Left ventricle myocardium inferior (tissue), 1 donor: ENCODE data around the gene CLSTN2. TPM values are rescaled to one million over a fixed set of nuclear protein-coding genes. Genes with fewer than 3 reads are reported as not detected.

Source experiments
- DNase-seq: peaks from one replicate; pipeline ENCODE4 v3.0.0-alpha.2; 2020
- H3K27ac ChIP-seq: fragments of 200-600 bp; replicated peaks from 2 replicates; pipeline ENCODE4 v1.8.0; 2021
- H3K27me3 ChIP-seq: fragments of 200-600 bp; 2 replicates; pipeline ENCODE4 v1.8.0; 2021; ENCODE audit warnings: low read depth
- H3K36me3 ChIP-seq: fragments of 200-600 bp; 2 replicates; pipeline ENCODE4 v1.8.0; 2021
- H3K4me1 ChIP-seq: fragments of 200-600 bp; 2 replicates; pipeline ENCODE4 v1.8.0; 2021
- H3K4me3 ChIP-seq: fragments of 200-600 bp; 2 replicates; pipeline ENCODE4 v1.8.0; 2021; ENCODE audit warnings: mild to moderate bottlenecking, moderate library complexity
- H3K9me3 ChIP-seq: fragments of 200-600 bp; replicated peaks from 2 replicates; pipeline ENCODE4 v1.8.0; 2021
- intact Hi-C: fragments of 100-400 bp; cut with micrococcal nuclease; formaldehyde crosslinking; loops from one replicate; pipeline ENCODE4 v1.11.0; 2022
- total RNA-seq: library from RNA; stranded (reverse); fragmentation: NEBNext Ultra II Directional; extraction: Animal tissue kit (Norgen Biotek cat#: 25700); gene quantifications from one replicate; pipeline ENCODE4 v1.2.1, GENCODE V29; 2021
- TF ChIP-seq, protein P1 (sequence below): fragments of 200-600 bp; IDR thresholded peaks from 2 replicates; pipeline ENCODE4 v1.8.0; 2021; ENCODE audit warnings: antibody characterized with exemption, mild to moderate bottlenecking, borderline replicate concordance
- donor health status: DM: no; HTN: yes; CAD: no; lungs with severe emphysema.

The CLSTN2 gene
- total RNA-seq, 1 donor from 2014 or later, result 7.0 TPM

DNA sequence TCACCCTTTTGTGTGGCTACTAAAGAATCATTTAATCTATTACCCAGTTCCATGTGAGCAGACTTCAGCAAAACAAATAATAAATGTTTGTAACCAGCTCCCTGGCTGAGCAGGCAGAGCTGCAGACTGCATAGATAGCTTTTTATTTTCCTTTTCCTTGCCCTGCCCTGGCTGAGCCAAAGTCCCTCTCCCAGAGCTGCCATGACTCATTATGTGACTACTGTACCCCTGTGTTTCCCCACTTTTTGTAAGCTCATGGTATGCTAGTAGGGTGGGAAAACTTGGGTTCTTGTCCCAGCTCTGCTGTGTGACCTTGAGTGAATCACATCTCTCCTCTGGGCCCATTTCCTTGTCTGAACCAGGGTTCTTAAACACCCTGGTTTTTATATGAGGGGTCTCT, 127.5 kb downstream of the CLSTN2 start:
- no peak for DNase-seq
- Histone ChIP-seq H3K9me3 (peaks cover 8% of the 10 kb centered on the region), H3K36me3 (no peaks in the 10 kb centered on the region), H3K27me3 (peaks cover 5% of the 10 kb centered on the region), H3K27ac (no peak overlapping the region), H3K4me3 (no peak overlapping the region), H3K4me1 (no peaks in the 10 kb centered on the region)
- intact Hi-C loops, result no loop called here
- TF ChIP-seq, protein P1, sequence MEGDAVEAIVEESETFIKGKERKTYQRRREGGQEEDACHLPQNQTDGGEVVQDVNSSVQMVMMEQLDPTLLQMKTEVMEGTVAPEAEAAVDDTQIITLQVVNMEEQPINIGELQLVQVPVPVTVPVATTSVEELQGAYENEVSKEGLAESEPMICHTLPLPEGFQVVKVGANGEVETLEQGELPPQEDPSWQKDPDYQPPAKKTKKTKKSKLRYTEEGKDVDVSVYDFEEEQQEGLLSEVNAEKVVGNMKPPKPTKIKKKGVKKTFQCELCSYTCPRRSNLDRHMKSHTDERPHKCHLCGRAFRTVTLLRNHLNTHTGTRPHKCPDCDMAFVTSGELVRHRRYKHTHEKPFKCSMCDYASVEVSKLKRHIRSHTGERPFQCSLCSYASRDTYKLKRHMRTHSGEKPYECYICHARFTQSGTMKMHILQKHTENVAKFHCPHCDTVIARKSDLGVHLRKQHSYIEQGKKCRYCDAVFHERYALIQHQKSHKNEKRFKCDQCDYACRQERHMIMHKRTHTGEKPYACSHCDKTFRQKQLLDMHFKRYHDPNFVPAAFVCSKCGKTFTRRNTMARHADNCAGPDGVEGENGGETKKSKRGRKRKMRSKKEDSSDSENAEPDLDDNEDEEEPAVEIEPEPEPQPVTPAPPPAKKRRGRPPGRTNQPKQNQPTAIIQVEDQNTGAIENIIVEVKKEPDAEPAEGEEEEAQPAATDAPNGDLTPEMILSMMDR, result no peak

DNA sequence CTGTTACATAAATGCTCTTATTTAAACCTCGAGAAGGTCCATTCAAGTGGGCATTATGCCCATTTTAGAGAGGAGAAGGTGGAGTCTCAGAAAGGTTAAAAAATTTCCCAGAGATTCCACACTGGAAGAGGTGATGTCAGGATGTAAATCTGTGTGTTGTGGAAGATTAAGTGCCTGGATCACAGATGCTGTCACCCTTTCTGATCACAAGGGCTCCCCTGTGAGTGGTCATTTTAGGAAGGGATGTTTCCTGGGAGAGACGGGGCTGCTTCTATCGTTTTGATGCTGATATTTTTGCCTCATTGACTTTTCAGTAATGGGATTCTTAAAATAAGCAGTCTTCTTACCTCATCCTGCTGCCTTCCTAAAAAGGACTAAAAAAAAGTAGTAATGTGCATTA, 132.5 kb downstream of the CLSTN2 start:
- TF ChIP-seq, protein P1, result no peak
- H3K4me3 ChIP-seq, result no peak overlapping the region
- H3K4me1 ChIP-seq, result no peaks in the 10 kb centered on the region
- H3K27me3 ChIP-seq, result peaks cover 5% of the 10 kb centered on the region
- no peak overlapping the region for H3K27ac ChIP-seq
- H3K36me3 ChIP-seq, result no peaks in the 10 kb centered on the region
- peaks cover 8% of the 10 kb centered on the region for H3K9me3 ChIP-seq
- intact Hi-C loops, result no loop called here
- no peak for DNase-seq

DNA sequence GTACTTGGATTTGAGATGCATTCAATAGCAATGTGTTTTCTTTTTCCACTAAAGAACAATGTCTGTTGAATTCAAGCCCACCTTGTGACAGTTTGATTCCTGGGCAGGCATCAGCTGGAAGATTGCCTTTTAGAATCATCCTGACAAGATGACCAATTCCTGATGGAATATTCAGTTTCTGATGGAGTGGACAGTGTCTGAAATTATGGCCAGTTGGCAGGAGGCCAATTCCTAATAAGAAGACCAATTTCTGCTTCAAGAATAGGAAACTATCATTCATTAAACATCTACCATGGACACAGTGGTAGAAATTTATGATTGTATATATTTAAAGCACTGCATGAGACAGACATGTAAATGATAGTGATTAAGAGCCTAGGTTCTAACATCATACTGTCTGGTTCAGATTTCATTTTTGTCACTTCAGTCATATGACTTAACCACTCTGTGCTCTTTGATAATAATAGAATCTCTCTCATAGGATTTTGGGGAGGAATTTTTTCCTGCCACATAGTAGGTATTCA, 133.6 kb downstream of the CLSTN2 start:
- no peak for DNase-seq
- Histone ChIP-seq H3K27me3 (no peaks in the 10 kb centered on the region), H3K27ac (no peak overlapping the region), H3K4me3 (no peak overlapping the region), H3K9me3 (peaks cover 8% of the 10 kb centered on the region), H3K4me1 (no peaks in the 10 kb centered on the region), H3K36me3 (no peaks in the 10 kb centered on the region)
- TF ChIP-seq, protein P1, result no peak
- intact Hi-C loops, result no loop called here

DNA sequence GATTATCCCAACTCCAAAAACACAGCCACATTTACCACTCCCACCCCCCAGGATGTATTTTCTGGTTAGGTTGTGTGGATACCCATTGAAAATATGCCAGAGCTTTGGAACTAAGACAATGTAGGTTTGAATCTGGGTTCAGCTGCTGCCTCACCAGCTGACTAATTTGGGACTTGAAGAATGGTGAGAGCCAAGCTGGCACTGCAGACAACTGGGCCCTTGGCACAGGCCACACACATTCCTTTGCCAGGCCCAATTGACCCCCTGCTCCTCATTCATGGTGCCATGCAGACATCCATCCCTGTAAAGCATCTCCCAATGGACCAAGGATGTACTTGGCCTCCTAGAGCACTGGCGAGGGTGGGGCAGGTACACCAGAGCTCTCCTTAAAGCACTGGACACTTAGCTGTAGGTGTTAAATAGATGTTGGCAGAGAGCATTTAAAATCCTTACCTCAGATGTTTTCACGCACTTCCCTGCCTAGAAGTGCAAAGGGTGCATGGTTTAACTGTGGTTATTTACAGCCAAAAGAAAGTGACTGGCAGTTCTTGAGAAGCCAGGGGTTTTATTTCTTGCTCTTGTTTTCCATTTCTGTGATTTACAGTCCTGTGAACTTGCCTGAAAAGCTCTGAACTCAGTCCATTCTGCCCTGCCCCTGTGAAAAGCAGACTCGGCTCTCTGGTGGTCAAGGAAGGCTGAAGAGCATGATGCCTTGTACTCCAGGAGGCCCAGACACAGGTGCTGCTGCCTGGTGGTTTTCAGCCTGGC, 138.5 kb downstream of the CLSTN2 start:
- TF ChIP-seq, protein P1, result no peak
- intact Hi-C loops, result no loop called here
- H3K4me1 ChIP-seq, result no peaks in the 10 kb centered on the region
- no peak overlapping the region for H3K4me3 ChIP-seq
- no peak overlapping the region for H3K27ac ChIP-seq
- DNase-seq, result no peak
- H3K9me3 ChIP-seq, result no peaks in the 10 kb centered on the region
- H3K27me3 ChIP-seq, result peaks cover 3% of the 10 kb centered on the region
- no peaks in the 10 kb centered on the region for H3K36me3 ChIP-seq

DNA sequence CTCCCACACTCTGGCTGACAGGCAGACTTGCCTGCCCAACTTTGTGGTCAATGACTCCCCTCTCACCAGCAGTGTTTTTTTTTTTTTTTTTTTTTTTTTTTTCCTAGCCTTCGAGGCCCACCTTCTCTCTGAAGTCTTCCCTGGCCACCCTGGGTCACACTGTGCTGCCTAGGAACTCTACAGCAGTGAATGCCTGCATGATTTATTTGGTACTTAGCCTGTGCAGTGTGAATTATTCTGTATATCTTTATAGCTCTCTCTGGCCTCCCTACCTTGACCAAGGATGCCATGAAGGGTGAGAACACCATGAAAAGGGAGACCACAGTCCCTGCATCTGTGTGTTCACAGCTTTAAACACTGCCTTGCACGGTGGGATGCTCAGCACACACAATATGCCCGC, 141.6 kb downstream of the CLSTN2 start:
- DNase-seq, result no peak
- intact Hi-C loops, result no loop called here
- Histone ChIP-seq H3K4me1 (no peaks in the 10 kb centered on the region), H3K9me3 (no peaks in the 10 kb centered on the region), H3K27me3 (peaks cover 6% of the 10 kb centered on the region), H3K36me3 (no peaks in the 10 kb centered on the region), H3K4me3 (no peak overlapping the region), H3K27ac (no peak overlapping the region)
- TF ChIP-seq, protein P1, result no peak
